Renal pelvis (tissue), 12 donors: ENCODE results near the gene METTL14. TPM values are rescaled to one million over a fixed set of nuclear protein-coding genes. Genes with fewer than 3 reads are reported as not detected.
A peak's percentile ranks its signal among the peaks of the same experiment; 100 is the strongest.
"Not testable (repeated sequence)": the region's sequence is repeated elsewhere in the genome, so short reads cannot be mapped to it uniquely, and the experiment has no call there.

Source experiments
- DNase-seq: peaks from one replicate; pipeline ENCODE4 v3.0.0-alpha.2; 2013
- long read RNA-seq, 16 experiments: transcript quantifications; one replicate each; lab custom pipeline, GENCODE V29; 2026
- polyA plus RNA-seq, 3 donors: library from polyadenylated mRNA; unstranded; fragments of 120-200 nt; gene quantifications; one replicate each; pipeline ENCODE4 v1.2.1, GENCODE V29; 2013; ENCODE audit not compliant: insufficient read length in 3 of 3

Gene METTL14
- polyA plus RNA-seq = 10 to 100 TPM; 55.8 to 61.0 (median 60.2) TPM
- long read RNA-seq, donor 1, full-length matches to known transcripts = 7 of 18 reads
- long read RNA-seq, donor 1, partial matches to known transcripts = 11 of 18 reads
- long read RNA-seq, donor 1, other reads (novel, unspliced or antisense) = 0 of 18 reads
- long read RNA-seq, donor 2, full-length matches to known transcripts = 9 of 9 reads
- long read RNA-seq, donor 2, partial matches to known transcripts = 0 of 9 reads
- long read RNA-seq, donor 2, other reads (novel, unspliced or antisense) = 0 of 9 reads
- long read RNA-seq, donor 3, full-length matches to known transcripts = 9 of 9 reads
- long read RNA-seq, donor 3, partial matches to known transcripts = 0 of 9 reads
- long read RNA-seq, donor 3, other reads (novel, unspliced or antisense) = 0 of 9 reads
- long read RNA-seq, donor 4, full-length matches to known transcripts = 8 of 8 reads
- long read RNA-seq, donor 4, partial matches to known transcripts = 0 of 8 reads
- long read RNA-seq, donor 4, other reads (novel, unspliced or antisense) = 0 of 8 reads
- long read RNA-seq, donor 5, full-length matches to known transcripts = 5 of 18 reads
- long read RNA-seq, donor 5, partial matches to known transcripts = 13 of 18 reads
- long read RNA-seq, donor 5, other reads (novel, unspliced or antisense) = 0 of 18 reads
- long read RNA-seq, donor 6, full-length matches to known transcripts = 11 of 33 reads
- long read RNA-seq, donor 6, partial matches to known transcripts = 22 of 33 reads
- long read RNA-seq, donor 6, other reads (novel, unspliced or antisense) = 0 of 33 reads
- long read RNA-seq, donor 7, full-length matches to known transcripts = 12 of 29 reads
- long read RNA-seq, donor 7, partial matches to known transcripts = 17 of 29 reads
- long read RNA-seq, donor 7, other reads (novel, unspliced or antisense) = 0 of 29 reads
- long read RNA-seq, donor 8, full-length matches to known transcripts = 7 of 47 reads
- long read RNA-seq, donor 8, partial matches to known transcripts = 40 of 47 reads
- long read RNA-seq, donor 8, other reads (novel, unspliced or antisense) = 0 of 47 reads
- long read RNA-seq, donor 9, full-length matches to known transcripts = 13 of 53 reads
- long read RNA-seq, donor 9, partial matches to known transcripts = 40 of 53 reads
- long read RNA-seq, donor 9, other reads (novel, unspliced or antisense) = 0 of 53 reads
- long read RNA-seq, donor 10, full-length matches to known transcripts = 6 of 56 reads
- long read RNA-seq, donor 10, partial matches to known transcripts = 50 of 56 reads
- long read RNA-seq, donor 10, other reads (novel, unspliced or antisense) = 0 of 56 reads
- long read RNA-seq, donor 11, full-length matches to known transcripts = 3 of 3 reads
- long read RNA-seq, donor 11, partial matches to known transcripts = 0 of 3 reads
- long read RNA-seq, donor 11, other reads (novel, unspliced or antisense) = 0 of 3 reads
- long read RNA-seq, donor 12, full-length matches to known transcripts = 11 of 11 reads
- long read RNA-seq, donor 12, partial matches to known transcripts = 0 of 11 reads
- long read RNA-seq, donor 12, other reads (novel, unspliced or antisense) = 0 of 11 reads
- long read RNA-seq, donor 13, full-length matches to known transcripts = 5 of 74 reads
- long read RNA-seq, donor 13, partial matches to known transcripts = 69 of 74 reads
- long read RNA-seq, donor 13, other reads (novel, unspliced or antisense) = 0 of 74 reads
- long read RNA-seq, donor 14, full-length matches to known transcripts = 10 of 142 reads
- long read RNA-seq, donor 14, partial matches to known transcripts = 127 of 142 reads
- long read RNA-seq, donor 14, other reads (novel, unspliced or antisense) = 5 of 142 reads
- long read RNA-seq, donor 15, full-length matches to known transcripts = 2 of 60 reads
- long read RNA-seq, donor 15, partial matches to known transcripts = 58 of 60 reads
- long read RNA-seq, donor 15, other reads (novel, unspliced or antisense) = 0 of 60 reads
- long read RNA-seq, donor 16, full-length matches to known transcripts = 11 of 59 reads
- long read RNA-seq, donor 16, partial matches to known transcripts = 48 of 59 reads
- long read RNA-seq, donor 16, other reads (novel, unspliced or antisense) = 0 of 59 reads

GRCh38 chr4:118684873-118685811, at the start of gene METTL14:
TSS of gene METTL14 (plus strand) at chr4:118685392. CDS start at chr4:118685535, 143 bp downstream.
- peak; percentile 96 for DNase-seq

GRCh38 chr4:118636126-118636525, 49.1 kb upstream of the METTL14 start:
- DNase-seq = not testable (repeated sequence)

- DNase-seq = not testable (repeated sequence)
Observed at GRCh38 chr4:118664665-118665064, 20.5 kb upstream of the METTL14 start.

GRCh38 chr4:118669220-118669619, 16.0 kb upstream of the METTL14 start:
- peak; percentile 78 for DNase-seq

GRCh38 chr4:118670968-118671367, 14.2 kb upstream of the METTL14 start:
- not testable (repeated sequence) for DNase-seq

DNA sequence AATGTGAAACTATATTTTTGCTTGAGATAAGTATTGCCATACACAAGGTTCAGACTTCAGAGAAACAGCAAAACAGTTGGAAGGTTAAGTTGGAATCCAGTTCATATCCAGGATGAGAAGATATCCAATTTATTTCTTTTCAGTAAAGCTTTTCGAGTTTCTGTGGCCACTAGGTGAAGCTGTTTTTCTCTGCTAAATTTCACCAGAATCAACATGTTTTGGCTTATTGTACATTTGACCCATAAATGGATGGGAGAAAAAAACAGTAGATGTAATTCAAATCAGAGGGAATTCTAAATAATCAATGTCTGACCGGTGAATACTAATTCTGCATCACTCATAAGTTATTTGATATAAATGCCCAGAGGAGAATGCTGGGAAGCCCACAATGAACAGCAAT, 9.1 kb upstream of the METTL14 start:
- DNase-seq = no peak

GRCh38 chr4:118680808-118681207, 4.4 kb upstream of the METTL14 start:
- DNase-seq = no peak

- no peak for DNase-seq
Observed at GRCh38 chr4:118682928-118683327, 2.3 kb upstream of the METTL14 start.

- no peak for DNase-seq
Observed at GRCh38 chr4:118683513-118683912, 1.7 kb upstream of the METTL14 start.

- DNase-seq = no peak
Observed at GRCh38 chr4:118703118-118703517, 17.9 kb downstream of the METTL14 start.

- DNase-seq = no peak
Observed at GRCh38 chr4:118711052-118711451, 25.9 kb downstream of the METTL14 start.

DNA sequence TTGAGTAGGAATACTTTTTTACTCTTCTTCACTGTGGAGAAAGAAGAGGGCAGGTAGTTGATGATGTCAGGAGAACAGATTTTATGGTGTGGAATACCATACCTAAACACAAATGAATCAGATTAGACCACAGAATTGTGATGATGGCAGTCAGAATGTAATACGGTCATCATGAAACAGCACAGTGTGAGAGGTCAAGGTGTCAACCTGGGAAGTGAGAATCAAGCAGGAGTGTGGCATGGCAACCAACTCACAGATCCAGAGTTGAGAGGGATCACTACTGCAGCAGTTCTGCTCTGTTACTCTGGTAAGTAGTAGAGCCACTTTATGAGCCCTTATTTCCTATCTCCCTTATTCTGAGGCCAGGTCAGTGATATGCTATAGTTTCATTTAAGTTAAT, 27.7 kb downstream of the METTL14 start:
- DNase-seq = no peak

DNA sequence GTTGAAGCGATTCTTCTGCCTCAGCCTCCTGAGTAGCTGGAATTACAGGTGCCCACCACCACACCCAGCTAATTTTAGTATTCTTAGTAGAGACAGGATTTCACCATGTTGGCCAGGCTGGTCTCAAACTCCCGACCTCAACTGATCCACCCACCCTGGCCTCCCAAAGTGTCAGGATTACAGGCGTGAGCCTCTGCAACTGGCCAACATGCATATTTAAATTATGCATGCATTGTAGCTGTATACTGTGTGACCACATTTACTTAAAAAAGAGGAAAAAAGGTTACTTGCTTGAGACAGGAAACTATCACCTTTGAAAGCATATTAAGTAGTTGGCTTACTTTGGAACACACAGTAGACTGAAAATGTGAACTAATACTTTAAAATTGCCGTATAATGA, 29.5 kb downstream of the METTL14 start:
- no peak for DNase-seq

DNA sequence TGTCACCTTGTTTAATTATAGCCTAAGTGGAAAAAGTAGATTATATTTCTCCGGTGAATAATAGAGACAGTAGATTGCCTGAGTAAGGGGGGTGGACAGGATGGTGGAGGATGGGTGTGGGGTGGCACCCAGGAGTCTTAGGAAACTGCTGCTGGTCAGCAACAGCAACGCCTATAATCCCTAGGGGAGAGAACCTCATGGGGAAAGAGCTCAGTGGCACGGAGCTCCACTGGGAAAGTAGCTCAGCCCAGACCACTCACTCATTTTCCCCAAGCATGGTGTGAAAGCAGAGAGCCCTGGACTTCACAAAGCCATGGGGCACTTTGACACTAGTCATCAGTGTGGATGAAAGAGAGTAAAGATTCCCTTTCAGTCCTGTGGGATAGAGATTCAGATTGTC, 31.1 kb downstream of the METTL14 start:
- DNase-seq = no peak

GRCh38 chr4:118718511-118719170, 33.4 kb downstream of the METTL14 start:
- DNase-seq = no peak

GRCh38 chr4:118721752-118722151, 36.6 kb downstream of the METTL14 start:
- DNase-seq = no peak

DNA sequence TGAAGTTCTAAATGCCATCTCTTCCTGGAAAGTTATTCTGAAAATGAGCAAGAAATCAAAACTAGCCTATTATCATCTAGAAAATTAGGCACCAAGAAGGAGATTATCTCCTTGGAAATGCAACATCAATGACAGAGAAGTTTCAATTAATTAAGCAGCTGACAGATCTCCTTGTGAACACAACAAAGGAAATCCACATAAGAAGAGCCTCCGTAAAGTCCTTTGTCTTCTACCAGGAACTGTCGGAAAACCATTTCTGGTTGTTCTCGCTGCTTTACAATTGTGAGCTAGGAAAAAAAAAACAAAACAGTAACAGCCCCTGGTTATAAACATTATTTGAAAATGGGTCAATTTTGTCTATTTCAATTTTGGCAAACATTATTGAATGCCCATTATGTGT, 38.2 kb downstream of the METTL14 start:
- no peak for DNase-seq

DNA sequence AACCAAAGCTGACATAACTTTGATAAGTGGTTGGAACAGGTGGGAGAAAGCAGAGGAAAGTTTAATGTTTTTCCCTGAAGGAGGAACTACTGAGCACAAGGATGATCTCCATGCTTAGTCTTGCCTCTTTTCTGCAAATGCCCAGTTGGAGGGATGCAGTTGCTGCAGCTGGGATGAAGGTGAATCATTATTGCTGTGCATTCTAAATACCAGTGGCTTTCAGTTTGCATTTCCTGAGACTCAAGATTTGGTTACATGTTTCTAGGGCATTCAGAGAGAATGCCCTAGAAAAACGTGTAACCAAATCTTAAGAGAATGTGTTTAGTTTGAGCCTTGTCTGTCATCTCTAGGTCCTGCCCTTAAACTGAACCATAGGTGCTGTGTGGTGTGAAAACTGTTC, 42.2 kb downstream of the METTL14 start:
- DNase-seq = no peak
